A673 (cell line): ENCODE results near the gene SCRN2. TPM values are rescaled to one million over a fixed set of nuclear protein-coding genes. Genes with fewer than 3 reads are reported as not detected.

Experiments used
- BruUV-seq: library from RNA; stranded (reverse); fragments of 400-500 nt; replicated peaks from 2 replicates; lab custom pipeline; 2021; lab: Mats Ljungman, UMichigan
- CTCF ChIA-PET: fragments of 300-600 bp; sonication (Branson Sonifier 250); formaldehyde crosslinking; loops from one replicate; lab custom pipeline; 2022; ENCODE audit warnings: antibody characterized with exemption; lab: Charles Lee
- POLR2A ChIA-PET: fragments of 300-600 bp; sonication (Branson Sonifier 250); formaldehyde crosslinking; loops from one replicate; lab custom pipeline; 2022; ENCODE audit warnings: antibody characterized with exemption; ENCODE audit not compliant: low non-redundant PET; lab: Charles Lee
- DNase-seq: peaks from one replicate; pipeline ENCODE4 v3.0.0-alpha.2; 2015; ENCODE audit warnings: low spot score
- H3K27ac ChIP-seq: fragments of 200-600 bp; sonication (generic); 2 replicates; pipeline ENCODE4 v1.5.1; 2016; ENCODE audit warnings: mixed run types, low read depth, mild to moderate bottlenecking, mixed read lengths, antibody characterized with exemption, low read length; ENCODE audit not compliant: poor library complexity, severe bottlenecking
- H3K27me3 ChIP-seq: fragments of 200-600 bp; sonication (generic); replicated peaks from 2 replicates; pipeline ENCODE4 v1.6.1; 2017; ENCODE audit warnings: mixed run types, low read depth, mild to moderate bottlenecking, mixed read lengths, antibody characterized with exemption, low read length; ENCODE audit not compliant: insufficient read depth, poor library complexity
- H3K36me3 ChIP-seq: fragments of 200-600 bp; sonication (generic); 2 replicates; pipeline ENCODE4 v1.6.1; 2016; ENCODE audit warnings: mixed run types, mild to moderate bottlenecking, mixed read lengths, antibody characterized with exemption, low read length; ENCODE audit not compliant: insufficient read depth, poor library complexity, severe bottlenecking
- H3K4me1 ChIP-seq: fragments of 200-600 bp; sonication (generic); 2 replicates; pipeline ENCODE4 v1.6.1; 2017; ENCODE audit warnings: mixed run types, mild to moderate bottlenecking, mixed read lengths, antibody characterized with exemption, low read length; ENCODE audit not compliant: insufficient read depth, poor library complexity, severe bottlenecking
- H3K4me3 ChIP-seq: fragments of 200-600 bp; sonication (generic); 2 replicates; pipeline ENCODE4 v1.5.1; 2016; ENCODE audit warnings: low read depth, mixed run types, mild to moderate bottlenecking, mixed read lengths, low read length; ENCODE audit not compliant: poor library complexity, severe bottlenecking
- H3K9me3 ChIP-seq: fragments of 200-600 bp; sonication (generic); 2 replicates; pipeline ENCODE4 v1.6.1; 2016; ENCODE audit warnings: mixed run types, low read depth, mild to moderate bottlenecking, mixed read lengths, antibody characterized with exemption, low read length; ENCODE audit not compliant: poor library complexity, severe bottlenecking
- CTCF ChIP-seq: fragments of 300-800, 200-600 bp; sonication (generic); conservative IDR thresholded peaks from 2 replicates; pipeline ENCODE4 v1.5.1; 2017; ENCODE audit warnings: low read depth, mild to moderate bottlenecking, antibody characterized with exemption, low read length, moderate library complexity, mixed read lengths
- EZH2 ChIP-seq: fragments of 200-600 bp; sonication (generic); IDR thresholded peaks from 2 replicates; pipeline ENCODE4 v1.6.1; 2017; ENCODE audit warnings: borderline replicate concordance, low read depth, mild to moderate bottlenecking, mixed read lengths, antibody characterized with exemption, low read length; ENCODE audit not compliant: poor library complexity, severe bottlenecking
- intact Hi-C: fragments of 100-400 bp; cut with micrococcal nuclease; formaldehyde crosslinking; loops from one replicate; pipeline ENCODE4 v1.10.0; 2022; ENCODE audit not compliant: unreplicated experiment
- total RNA-seq: library from RNA; stranded (reverse); gene quantifications from 2 replicates; pipeline ENCODE4 v1.2.3, GENCODE V29; 2021

The SCRN2 gene
- total RNA-seq, 1 experiment from 2014 or later = 6.2 TPM

- H3K4me1 ChIP-seq = peaks cover 7% of the 10 kb centered on the region
- BruUV-seq = no TSS peak
- no peaks in the 10 kb centered on the region for H3K36me3 ChIP-seq
- H3K27me3 ChIP-seq = no peaks in the 10 kb centered on the region
- H3K4me3 ChIP-seq = peak overlapping the region; percentile 60
- POLR2A ChIA-PET = no interaction called here
- TF ChIP-seq CTCF = no peak
- TF ChIP-seq EZH2 = no peak
- DNase-seq = no peak
- H3K27ac ChIP-seq = no peak overlapping the region
- intact Hi-C loops = no loop called here
- no peaks in the 10 kb centered on the region for H3K9me3 ChIP-seq
- CTCF ChIA-PET = no interaction called here
Measured at GRCh38 chr17:47820033-47820789, 20.9 kb downstream of the SCRN2 start.

GRCh38 chr17:47819475-47819874 lies 21.6 kb downstream of the SCRN2 start:
- DNase-seq = no peak
- POLR2A ChIA-PET = no interaction called here
- Histone ChIP-seq H3K4me1 (peaks cover 7% of the 10 kb centered on the region), H3K4me3 (no peak overlapping the region), H3K36me3 (no peaks in the 10 kb centered on the region), H3K9me3 (no peaks in the 10 kb centered on the region), H3K27ac (no peak overlapping the region), H3K27me3 (no peaks in the 10 kb centered on the region)
- intact Hi-C loops = no loop called here
- no peak for TF ChIP-seq CTCF
- TF ChIP-seq EZH2 = no peak
- BruUV-seq = no TSS peak
- CTCF ChIA-PET = no interaction called here

- no peak overlapping the region for H3K27ac ChIP-seq
- H3K4me3 ChIP-seq = no peak overlapping the region
- intact Hi-C loops = no loop called here
- no peaks in the 10 kb centered on the region for H3K36me3 ChIP-seq
- ChIA-PET POLR2A (no interaction called here), CTCF (no interaction called here)
- H3K9me3 ChIP-seq = no peaks in the 10 kb centered on the region
- peaks cover 7% of the 10 kb centered on the region for H3K4me1 ChIP-seq
- no peaks in the 10 kb centered on the region for H3K27me3 ChIP-seq
- no TSS peak for BruUV-seq
- TF ChIP-seq EZH2 (no peak), CTCF (no peak)
- DNase-seq = no peak
Measured at GRCh38 chr17:47818002-47818695, 22.9 kb downstream of the SCRN2 start.
